ENCODE results near the gene SERINC2.

DNA sequence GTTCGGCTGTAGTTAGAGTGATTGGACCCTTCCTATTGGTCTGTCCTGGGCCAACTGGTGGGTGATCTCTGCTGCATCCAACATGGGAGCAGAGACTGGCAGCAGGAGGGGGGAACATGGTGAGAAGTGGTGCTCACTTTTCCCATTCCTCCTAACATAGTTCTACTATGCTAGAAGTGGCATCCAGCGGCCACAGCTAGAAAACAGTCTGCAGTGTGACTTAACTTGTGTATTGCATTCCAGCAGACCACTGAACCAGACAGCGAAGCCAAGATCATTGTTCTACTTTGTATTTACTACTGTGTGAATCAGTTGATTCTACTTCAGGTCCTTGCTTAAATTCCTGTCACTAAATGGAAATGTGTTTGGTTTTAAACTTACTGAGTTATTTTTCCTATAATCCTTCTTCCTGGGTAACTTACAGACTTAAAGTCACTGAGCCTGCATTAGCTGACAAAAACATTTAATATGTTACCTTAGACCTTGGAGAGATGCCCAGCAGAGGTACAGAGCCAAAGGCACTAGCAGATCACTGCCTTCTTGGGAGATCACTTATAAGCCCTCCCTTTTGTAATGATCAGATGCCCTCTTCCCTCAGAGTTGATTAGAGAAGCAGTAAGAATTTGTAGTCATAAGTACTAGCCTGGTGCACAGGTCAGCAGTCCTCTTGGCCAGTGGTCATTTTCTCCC, 48.3 kb upstream of the SERINC2 start:
- no peak for TF ChIP-seq POLR2A (IDR thresholded peaks at IDR 0.05)
- TF ChIP-seq, protein P1, sequence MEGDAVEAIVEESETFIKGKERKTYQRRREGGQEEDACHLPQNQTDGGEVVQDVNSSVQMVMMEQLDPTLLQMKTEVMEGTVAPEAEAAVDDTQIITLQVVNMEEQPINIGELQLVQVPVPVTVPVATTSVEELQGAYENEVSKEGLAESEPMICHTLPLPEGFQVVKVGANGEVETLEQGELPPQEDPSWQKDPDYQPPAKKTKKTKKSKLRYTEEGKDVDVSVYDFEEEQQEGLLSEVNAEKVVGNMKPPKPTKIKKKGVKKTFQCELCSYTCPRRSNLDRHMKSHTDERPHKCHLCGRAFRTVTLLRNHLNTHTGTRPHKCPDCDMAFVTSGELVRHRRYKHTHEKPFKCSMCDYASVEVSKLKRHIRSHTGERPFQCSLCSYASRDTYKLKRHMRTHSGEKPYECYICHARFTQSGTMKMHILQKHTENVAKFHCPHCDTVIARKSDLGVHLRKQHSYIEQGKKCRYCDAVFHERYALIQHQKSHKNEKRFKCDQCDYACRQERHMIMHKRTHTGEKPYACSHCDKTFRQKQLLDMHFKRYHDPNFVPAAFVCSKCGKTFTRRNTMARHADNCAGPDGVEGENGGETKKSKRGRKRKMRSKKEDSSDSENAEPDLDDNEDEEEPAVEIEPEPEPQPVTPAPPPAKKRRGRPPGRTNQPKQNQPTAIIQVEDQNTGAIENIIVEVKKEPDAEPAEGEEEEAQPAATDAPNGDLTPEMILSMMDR (IDR thresholded peaks at IDR 0.05) = no peak
- TF ChIP-seq POLR2AphosphoS5 (IDR thresholded peaks at IDR 0.05; ENCODE audit: insufficient read depth in 1 of 2, low read depth in 1 of 2) = no peak

Data from vagina (tissue), 2 donors.